GM20431 (cell line): ENCODE data around the gene ATP13A5.

Experiments used
- in situ Hi-C: fragments of 300-500 bp; cut with MseI, MboI; formaldehyde crosslinking; loops from one replicate; pipeline ENCODE4 v1.15.0; 2020; ENCODE audit warnings: low sequenced_read_pairs; ENCODE audit not compliant: unreplicated experiment

The ATP13A5 gene

DNA sequence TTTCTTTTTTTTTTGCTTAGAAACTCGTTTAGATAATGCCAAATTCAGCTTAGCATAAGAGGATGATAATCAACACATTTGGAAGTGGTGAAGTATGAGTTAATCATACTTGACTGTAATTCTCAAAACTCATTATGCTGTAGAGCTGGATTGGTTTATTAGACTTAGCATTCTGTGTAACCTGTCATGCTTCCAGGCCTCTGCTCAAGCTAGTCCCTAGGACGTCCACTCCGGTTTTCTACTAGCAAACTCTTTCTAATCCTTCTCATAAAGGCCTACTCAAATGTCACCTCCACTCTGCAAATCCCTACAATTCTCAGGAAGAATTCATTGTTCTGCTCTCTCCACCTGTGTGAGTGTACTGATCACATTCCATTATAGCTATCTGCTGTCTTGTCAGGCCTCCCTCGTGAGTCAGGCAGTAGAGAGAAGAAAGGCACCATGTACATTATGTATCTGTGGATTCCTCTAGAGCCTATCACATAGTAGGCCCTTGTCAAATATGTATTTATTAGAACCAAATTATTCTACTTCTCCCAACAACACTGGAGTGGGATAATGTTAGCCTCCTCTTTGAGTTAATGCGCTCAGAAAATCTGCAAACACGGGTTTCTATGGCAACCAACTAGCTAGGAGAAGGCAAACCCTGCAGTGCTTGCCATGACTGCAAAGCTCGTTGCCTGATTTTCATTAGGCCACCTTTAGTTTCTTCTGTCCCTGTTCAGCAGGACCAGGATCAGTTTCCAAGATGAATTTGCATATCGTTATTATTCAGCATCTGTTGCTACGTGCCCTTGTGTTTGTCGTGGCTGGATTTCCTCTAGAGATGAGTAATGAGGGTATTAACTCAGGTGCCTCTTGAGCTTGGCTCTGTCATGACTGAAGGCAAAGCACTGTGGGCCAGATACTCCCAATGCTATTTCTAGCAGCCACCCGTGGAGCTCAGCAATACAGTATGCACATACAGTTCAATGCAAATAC, 30.7 kb downstream of the ATP13A5 start:
- in situ Hi-C loops: no loop called here

DNA sequence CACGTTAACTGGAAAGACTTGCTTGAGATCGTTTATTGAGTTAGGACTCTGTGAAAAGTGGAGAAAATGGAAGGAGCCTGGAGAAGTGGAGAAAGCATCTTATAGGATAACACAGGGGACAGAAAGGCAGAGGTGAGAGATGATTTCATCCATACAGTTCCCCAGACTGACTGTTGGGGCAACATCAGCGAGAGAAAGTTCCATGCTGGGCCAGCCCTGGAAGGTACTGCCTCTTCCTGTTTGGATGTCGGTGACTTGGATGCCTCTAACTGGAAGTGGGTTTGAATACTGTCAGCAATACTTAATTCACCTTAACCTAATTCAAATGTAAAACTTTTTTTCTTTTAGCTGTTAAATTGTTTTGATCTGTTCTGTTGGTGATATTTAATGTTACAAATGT, 32.3 kb downstream of the ATP13A5 start:
- in situ Hi-C loops: no loop called here

DNA sequence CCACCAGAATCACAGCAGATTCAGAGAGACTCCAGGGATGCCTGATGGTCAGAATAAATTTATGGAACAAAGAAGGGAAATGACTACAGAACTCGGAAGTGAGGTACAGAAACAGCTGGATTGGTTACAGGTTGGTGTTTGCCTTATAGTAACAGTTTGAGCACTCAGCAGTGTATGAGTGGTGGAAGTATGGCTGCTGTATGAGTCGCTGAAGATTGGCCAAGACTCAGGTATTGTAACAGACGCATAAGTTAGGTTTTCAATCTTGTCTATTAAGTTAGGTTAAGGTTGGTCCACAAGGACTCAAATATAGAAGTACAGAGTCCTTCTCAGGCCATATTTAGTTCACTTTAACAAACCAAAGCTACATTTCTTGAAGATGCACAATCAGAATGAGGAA, 33.1 kb downstream of the ATP13A5 start:
- in situ Hi-C loops: no loop called here

DNA sequence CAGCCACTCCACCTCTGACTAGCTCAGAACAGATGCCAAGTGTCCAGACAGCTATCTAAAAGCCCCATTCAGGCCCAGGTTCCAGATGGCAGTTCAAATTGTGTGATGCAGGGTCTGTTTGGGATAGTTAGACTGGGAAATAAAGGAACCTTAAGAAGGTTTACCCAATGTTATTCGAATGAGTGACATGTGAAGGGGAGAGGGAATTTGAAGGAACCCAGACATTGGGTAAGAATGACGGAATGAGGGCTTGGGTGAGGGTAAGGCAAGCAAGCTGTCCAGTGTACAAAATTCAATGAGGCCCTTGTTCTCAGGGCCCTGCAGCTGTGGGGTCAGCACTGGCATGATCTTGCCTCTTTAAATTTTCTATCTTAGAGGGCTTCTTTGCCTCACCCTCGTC, 34.1 kb downstream of the ATP13A5 start:
- in situ Hi-C loops: no loop called here

DNA sequence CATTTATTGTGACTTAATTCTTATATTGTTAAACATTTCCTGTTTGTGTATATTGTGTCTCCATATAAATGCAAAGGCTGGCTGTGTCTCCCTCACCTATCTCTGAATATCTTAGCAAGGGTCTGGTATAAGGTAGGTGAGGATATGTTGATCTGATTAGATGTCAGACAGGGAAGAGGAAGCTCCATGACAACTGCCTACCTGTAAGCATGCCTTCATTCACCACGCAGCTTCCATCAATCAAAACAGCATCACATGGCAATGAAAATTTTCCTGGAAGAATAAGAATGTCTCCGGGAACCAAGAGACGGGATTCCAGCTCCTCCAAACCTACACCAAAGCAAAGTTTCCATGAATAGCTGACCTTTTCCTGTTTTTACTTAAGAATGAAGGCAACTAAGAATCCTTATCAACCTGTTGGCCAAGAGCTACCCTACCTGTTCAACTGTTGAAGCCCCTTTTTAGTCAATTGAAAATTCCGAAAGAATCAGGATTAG, 34.8 kb downstream of the ATP13A5 start:
- in situ Hi-C loops: no loop called here

DNA sequence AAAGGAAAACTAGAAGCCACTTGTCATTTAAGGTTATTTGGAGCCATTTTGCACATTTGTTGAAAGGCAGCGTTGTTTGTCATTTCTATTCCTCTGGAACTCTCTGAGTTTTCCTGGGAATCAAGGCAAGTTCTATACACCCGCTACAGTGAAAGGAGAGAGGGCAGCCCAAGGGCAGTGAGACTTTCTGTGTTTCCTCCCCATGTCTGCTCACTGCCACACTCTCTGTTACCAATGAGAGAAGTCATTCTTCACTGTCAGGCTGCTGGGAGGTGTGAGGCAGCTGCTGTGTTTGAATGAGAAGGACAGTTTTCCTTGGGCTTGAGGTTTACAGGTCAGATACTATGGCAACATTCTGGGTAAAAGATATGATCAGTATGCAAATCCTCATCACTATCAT, 36.0 kb downstream of the ATP13A5 start:
- in situ Hi-C loops: no loop called here

DNA sequence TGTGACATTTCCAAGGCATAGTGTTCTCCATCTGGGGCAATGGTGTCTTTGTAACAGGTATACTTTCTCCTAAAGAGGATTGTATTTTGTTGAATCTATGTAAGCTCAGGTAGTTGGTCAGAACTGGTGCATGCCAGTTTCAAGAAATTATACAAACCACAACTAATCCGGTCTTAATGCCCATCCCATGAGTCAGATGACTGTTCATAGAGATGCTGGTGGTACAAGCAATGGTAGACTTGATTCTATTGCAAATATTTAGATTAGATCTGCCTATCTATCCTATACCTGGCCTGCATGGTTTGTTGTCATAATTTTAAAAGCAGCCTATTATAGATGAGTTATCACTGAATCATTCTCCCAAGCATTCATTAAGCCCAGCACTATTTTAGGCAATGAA, 43.5 kb downstream of the ATP13A5 start:
- in situ Hi-C loops: no loop called here

DNA sequence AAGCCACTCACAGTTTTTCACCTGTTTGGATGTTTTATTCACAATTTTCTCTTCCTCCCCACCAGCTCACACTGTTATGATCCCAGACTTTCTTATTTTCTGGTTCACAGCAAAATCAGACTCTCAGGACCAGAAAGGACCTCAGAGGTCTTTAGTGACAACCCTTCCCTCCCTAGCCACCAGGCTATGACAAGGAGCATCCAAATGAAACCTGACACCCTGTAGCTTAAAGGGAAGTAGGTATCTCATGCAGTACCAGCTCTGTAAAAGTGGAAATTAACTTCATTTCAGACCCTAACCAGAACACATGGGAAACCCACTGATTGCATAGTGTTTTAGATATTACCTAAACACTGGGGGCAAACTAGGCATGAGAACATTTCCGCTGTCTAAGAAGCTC, 45.3 kb downstream of the ATP13A5 start:
- in situ Hi-C loops: no loop called here

DNA sequence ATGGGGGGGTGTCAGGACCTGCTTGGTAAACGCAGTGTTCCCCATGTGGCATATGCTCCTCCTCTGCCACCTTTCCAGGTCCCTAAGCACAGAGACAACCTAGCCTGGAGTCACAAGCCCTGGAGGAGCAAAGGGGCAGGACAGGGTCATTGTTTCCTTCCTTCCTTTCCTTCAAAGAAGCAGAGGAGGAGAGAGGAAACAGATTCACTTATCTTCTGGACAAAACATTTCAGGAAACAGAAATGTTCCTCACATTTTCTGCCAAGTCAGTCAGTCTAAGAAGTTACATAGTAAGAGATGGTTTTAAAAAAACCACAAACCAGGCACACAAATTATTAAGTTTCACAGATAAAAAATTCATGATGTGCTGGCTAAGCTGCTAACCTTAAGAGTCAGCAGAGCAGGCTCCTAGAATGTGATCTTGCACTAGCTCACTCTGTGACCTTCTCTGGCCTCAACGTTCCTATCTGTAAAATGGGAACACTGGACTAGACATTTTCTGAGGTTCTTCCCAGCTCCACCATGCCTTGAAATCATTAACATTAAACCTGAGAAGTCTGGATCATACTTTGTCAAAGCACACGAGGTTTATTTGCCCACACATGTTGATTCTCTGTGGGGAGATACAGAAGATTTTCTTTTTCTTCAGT, 47.9 kb downstream of the ATP13A5 start:
- in situ Hi-C loops: no loop called here

DNA sequence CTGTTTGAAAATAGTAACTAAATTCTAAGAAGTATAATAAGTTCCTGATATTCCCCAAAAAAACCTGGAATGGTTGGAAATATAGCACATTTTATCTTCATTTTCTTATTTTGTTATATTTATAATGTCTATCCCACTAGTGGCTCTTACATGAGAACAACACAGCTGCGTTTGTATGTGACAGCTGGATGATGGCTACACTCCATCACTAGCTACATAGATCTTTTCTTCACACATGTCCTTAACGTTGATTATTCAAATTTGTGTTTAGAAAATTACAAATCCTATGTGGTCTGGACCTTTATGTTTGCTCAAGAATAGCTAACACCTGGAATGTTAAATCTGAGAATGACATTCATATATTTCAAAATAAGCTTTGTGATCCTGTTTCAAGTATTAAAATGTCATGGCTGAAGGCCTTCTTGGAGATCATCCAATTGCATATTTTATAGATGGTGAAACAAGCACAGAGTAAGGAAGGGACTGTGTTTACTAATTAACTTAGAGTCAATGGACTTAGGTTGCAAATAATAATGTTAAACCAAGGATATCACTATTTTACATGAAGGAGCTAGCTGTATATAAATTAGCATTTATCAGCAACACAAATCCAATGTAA, 60.8 kb downstream of the ATP13A5 start:
- in situ Hi-C loops: no loop called here

DNA sequence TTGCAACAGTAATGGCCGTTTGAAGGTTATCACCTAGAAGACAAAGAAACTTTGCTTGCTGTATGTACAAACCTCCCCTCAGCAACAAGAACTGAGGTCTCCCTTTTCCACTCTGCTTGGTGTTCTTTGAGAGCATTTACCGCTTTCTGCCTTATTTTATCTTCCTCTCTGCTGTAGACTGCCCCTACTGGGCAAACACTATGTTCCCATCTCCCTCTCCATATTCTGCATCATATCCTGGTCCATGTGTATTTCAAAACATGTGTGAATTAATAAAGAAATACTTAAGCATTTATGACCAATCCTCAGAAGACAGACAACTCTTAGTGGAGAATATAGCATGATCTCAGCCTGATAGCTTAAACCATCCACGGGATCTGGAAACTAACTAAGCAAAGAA, 64.4 kb downstream of the ATP13A5 start:
- in situ Hi-C loops: no loop called here

DNA sequence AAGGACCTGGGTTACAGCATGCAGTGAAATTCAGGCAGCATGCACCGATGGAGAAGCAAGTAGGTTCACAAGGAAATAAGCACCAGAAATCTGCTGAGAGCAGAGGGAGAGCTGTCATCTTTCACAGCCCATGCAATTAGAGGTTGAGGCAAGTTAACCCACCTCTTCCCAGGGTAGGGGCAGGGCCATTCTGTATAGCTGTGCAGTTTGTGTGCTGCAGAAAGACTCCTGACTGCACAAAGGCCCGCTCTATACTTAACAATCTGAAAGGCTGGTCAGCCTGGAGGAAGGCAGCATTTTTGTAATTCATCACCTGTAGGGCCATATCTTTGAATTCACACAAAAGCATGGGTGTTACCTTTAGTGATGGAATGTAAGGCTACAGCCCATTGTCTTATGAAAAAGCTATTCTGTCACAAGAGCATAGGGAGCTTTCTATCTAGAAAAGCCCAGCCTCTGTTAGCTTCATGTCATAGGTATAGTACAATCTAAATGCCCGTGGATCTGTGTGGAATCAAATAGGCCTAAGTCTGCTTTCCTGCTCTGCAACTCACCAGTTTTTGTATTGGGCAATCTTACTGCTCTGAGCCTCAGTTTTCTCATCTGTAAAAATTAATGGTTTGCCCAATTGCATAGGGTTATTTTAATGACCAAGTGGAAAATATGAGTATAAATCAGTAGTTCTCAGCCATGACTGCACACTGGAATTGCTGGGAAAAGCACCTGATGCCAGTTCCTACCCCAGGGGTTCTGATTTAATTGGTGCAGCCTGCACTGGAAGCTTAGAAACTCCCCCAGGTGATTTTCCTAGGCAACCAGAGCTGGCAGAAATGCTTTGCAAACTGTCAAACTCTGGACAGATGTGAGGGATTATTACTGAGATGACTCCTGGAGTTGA, 65.2 kb downstream of the ATP13A5 start:
- in situ Hi-C loops: no loop called here

DNA sequence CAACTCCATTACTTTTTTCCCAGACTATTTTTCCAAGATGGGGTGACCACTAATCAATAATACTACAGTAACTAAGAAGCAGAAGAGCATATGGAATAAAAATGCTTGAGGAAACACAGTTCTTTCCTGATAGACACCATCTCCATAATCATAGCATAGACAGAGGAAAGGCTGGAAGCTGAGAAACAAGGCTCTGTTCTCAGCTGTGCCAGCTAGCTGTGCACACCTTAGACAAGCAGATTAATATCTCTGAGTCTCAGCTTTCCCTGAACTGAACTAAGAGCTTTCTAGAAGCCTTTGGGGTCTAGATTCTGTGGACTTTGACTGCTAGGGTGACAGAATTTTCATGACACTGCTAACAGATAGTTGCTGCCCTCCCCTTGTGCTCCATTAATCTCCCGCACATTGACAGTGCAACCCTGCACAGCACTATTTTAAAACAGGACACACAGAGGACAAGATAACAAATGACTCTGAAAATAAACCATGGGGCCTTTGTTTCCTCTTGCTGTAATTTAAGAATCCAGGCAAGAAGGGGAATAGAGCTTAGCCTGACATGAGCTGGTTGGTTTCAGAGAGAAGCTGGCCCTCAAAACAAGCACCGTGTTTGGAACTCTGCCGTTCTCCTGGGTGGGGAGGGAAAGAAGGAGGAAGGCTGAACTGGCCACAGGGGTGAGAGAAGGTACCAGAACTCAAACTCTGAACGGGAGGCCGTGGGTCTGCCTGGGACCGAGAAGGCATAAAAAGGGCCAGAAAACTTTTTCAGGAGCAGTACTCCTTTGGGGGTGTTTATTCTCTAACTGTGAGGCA, 67.4 kb downstream of the ATP13A5 start:
- in situ Hi-C loops: no loop called here

DNA sequence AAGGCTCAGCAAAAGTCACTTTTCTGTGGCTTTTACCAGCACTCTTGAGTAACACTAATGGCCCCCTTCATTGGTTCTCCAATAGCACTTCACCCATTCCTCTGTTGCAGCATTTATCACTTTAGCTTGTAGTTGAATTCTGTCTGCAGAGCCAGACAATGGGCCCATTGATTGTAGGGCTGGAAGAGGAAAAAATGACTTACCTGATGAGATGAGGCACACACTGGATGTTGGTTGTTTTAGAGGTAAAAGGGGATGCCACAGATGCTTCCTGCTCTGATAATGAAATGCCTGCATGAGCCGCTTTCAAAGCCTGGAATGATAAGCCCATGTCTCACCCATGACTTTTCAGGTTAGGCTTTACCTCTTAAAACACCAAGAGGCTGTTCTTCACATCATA, 73.2 kb downstream of the ATP13A5 start:
- in situ Hi-C loops: no loop called here

DNA sequence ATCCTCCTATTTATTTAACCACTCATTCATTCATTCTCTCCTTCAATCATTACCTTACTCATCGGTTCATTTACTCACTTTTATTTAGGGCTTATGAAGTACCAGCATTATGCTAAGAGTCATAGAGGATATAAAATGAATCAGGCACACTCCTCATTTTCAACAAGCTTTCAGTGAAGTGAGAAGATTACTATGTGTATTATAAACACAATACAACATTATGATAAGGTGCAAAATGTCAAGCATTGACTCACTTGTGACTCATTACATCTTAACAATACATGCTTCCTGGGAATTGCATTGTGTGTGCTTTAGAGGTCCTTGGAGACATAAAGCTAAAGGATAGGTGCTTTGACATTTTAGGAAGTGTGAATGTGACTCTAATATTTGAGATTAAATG, 77.1 kb downstream of the ATP13A5 start:
- in situ Hi-C loops: no loop called here

DNA sequence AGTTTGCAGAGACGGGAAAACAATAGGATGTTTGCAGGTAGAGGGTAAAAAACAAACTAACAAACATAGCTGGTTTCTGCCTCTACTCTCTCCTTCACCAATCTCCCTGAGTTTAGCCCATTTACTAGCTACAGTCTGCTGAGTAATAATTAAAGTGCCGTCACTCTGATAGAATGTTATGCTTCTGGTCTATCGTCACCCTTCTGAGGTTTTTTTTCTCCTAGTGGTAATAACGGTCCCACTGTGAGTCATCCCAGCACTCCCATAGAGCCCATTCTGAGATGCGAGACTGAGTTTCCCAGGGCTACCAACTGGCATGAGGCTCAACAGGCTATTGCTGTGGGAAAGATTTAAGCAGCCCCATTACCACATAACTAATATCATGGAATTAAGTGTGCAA, 81.1 kb downstream of the ATP13A5 start:
- in situ Hi-C loops: no loop called here

DNA sequence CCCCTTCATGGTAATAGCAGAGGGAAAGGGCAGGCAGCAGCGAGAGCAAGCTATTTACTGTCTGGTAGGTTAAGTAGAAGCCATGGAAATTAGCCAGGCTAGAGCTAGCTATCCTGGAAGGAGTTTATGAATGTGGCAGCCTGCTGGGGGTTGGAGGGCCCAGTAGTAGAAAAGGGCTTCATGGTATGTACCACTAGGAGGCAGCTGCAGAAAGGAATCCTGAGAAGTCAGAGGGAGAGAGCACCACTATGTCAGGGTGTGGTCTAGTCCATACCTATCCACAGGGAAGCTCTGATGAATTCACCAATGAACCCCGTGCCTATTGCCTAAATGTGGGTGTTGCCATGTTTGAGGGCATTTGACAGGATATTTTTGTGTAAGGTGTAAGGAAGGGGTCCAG, 82.6 kb downstream of the ATP13A5 start:
- in situ Hi-C loops: no loop called here

DNA sequence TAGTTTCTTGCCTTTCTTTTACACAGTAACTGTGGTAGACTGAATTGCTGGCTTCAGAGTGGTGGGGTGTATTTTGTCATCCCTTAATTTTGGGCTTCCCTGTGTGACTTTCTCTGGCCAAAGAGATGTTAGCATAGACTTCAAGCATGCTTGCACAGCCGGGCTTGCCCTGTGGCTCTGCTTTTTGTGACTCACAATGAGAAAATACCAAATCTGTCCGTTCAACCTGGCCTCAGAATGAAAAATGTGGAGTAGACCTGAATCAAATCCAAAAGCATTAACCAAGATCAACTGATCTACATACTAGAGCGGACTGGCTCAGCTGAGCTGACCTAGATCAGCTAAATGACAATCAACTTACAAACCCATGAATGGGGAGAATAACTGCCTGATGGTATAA, 86.2 kb downstream of the ATP13A5 start:
- in situ Hi-C loops: no loop called here
